Esophagus muscularis mucosa (tissue), 4 donors: ENCODE measurements around the gene RSPO3.

Source experiments
- CTCF ChIP-seq, 3 experiments: fragments of 200-600 bp in 2 of 3; fragments of 450-650 bp in 1 of 3; sonication (generic) in 2 of 3; IDR thresholded peaks; one replicate each; pipeline ENCODE4 v1.5.1; 2017 to 2019; ENCODE audit warnings: antibody characterized with exemption in 3 of 3, mild to moderate bottlenecking in 2 of 3, moderate library complexity in 1 of 3
- EP300 ChIP-seq: sonication (generic); formaldehyde crosslinking; IDR thresholded peaks from one replicate; pipeline ENCODE4 v1.6.1; 2017; ENCODE audit warnings: antibody characterized with exemption
- POLR2AphosphoS5 ChIP-seq, 2 donors: sonication (generic); formaldehyde crosslinking; IDR thresholded peaks; one replicate each; pipeline ENCODE4 v1.6.1; 2017; ENCODE audit warnings: antibody characterized with exemption in 2 of 2

- TF ChIP-seq CTCF (IDR thresholded peaks at IDR 0.05): no peak
- no peak for TF ChIP-seq POLR2AphosphoS5 (IDR thresholded peaks at IDR 0.05)
- TF ChIP-seq EP300: no peak
Measured at GRCh38 chr6:127178746-127179145, 60.3 kb downstream of the RSPO3 start.
